HepG2 (cell line): ENCODE measurements around the gene FBXW5. TPM values are rescaled to one million over a fixed set of nuclear protein-coding genes. Genes with fewer than 3 reads are reported as not detected.

Source experiments
- ATAC-seq: fragments of 200-7000 bp; cut with Tn5 transposase; 3 replicates; pipeline ENCODE4 v1.9.1; 2020; ENCODE audit warnings: mild to moderate bottlenecking, moderate library complexity
- BruUV-seq: library from RNA; stranded (reverse); fragments of 400-500 nt; replicated peaks from 2 replicates; lab custom pipeline; 2021; lab: Mats Ljungman, UMichigan
- CTCF ChIA-PET: fragments of 300-600 bp; formaldehyde crosslinking; extraction: SDS; loops from one replicate; lab custom pipeline; 2021; ENCODE audit warnings: low total read pairs, inconsistent platforms, low intra/inter-chr PET ratio; lab: Yijun Ruan, JAX
- POLR2A ChIA-PET: fragments of 350-600 bp; sonication (Branson Sonifier 250); formaldehyde crosslinking; loops from one replicate; lab custom pipeline; 2020; ENCODE audit warnings: antibody characterized with exemption, inconsistent platforms; lab: Yijun Ruan, JAX
- DNase-seq: peaks from one replicate; pipeline ENCODE4 v3.0.0-alpha.2; 2015; ENCODE audit warnings: low spot score
- FAIRE-seq: peaks from 3 replicates; lab custom pipeline; 2011; peaks lifted over from hg19 to GRCh38; lab: Jason Lieb, UNC
- H2AFZ ChIP-seq: one replicate; pipeline ENCODE4 v1.6.1; 2011; ENCODE audit warnings: low read length, inconsistent platforms
- H3K27ac ChIP-seq: fragments of 300-600 bp; 3 replicates; pipeline ENCODE4 v1.8.0; 2011; ENCODE audit warnings: mixed run types, mild to moderate bottlenecking, mixed read lengths, low read length, inconsistent platforms; ENCODE audit not compliant: insufficient read depth; ENCODE audit errors: extremely low read length
- H3K27me3 ChIP-seq, 2 experiments: fragments of 200-600 bp in 1 of 2; 2 replicates in 1 of 2; 3 replicates in 1 of 2; pipeline versions ENCODE4 v1.6.0 to v1.8.0; 2011; ENCODE audit warnings: low read length in 2 of 2, mild to moderate bottlenecking in 2 of 2, moderate library complexity in 2 of 2, inconsistent platforms in 1 of 2; ENCODE audit not compliant: insufficient read depth in 2 of 2, control insufficient read depth in 1 of 2
- H3K36me3 ChIP-seq, 2 experiments: fragments of 200-600 bp in 1 of 2; replicated peaks in 1 of 2; 2 replicates in 1 of 2; 3 replicates in 1 of 2; pipeline versions ENCODE4 v1.5.1 to v1.8.0; 2011; ENCODE audit warnings: low read length in 2 of 2, inconsistent platforms in 1 of 2; ENCODE audit not compliant: insufficient read depth in 2 of 2, control insufficient read depth in 1 of 2
- H3K4me1 ChIP-seq: 2 replicates; pipeline ENCODE4 v1.5.1; 2012; ENCODE audit warnings: low read length, inconsistent platforms; ENCODE audit not compliant: insufficient read depth
- H3K4me2 ChIP-seq: 2 replicates; pipeline ENCODE4 v1.6.0; 2011; ENCODE audit warnings: low read depth, low read length, inconsistent platforms
- H3K4me3 ChIP-seq, 3 experiments: fragments of 200-600 bp in 1 of 3; sonication (generic), shearing (Covaris generic) in 1 of 3; replicated peaks in 1 of 3; 2 replicates each; pipeline ENCODE4 v1.5.1; 2011 to 2016; ENCODE audit warnings: low read length in 3 of 3, inconsistent platforms in 2 of 3, low read depth in 2 of 3, mild to moderate bottlenecking in 2 of 3, control low read depth in 1 of 3, mixed read lengths in 1 of 3; ENCODE audit not compliant: insufficient read depth in 1 of 3
- H3K79me2 ChIP-seq: one replicate; pipeline ENCODE4 v1.6.1; 2011; ENCODE audit warnings: low read length, inconsistent platforms; ENCODE audit not compliant: insufficient read depth
- H3K9ac ChIP-seq: 2 replicates; pipeline ENCODE4 v1.6.0; 2011; ENCODE audit warnings: mild to moderate bottlenecking, low read depth, low read length, inconsistent platforms; ENCODE audit not compliant: insufficient read depth
- H3K9me3 ChIP-seq: 2 replicates; pipeline ENCODE4 v1.5.1; 2012; ENCODE audit warnings: mild to moderate bottlenecking, low read length
- H4K20me1 ChIP-seq: 2 replicates; pipeline ENCODE4 v1.6.0; 2011; ENCODE audit warnings: inconsistent platforms, mild to moderate bottlenecking, low read length, moderate library complexity; ENCODE audit not compliant: insufficient read depth
- HNF4G ChIP-seq, 2 experiments: sonication (generic) in 1 of 2; formaldehyde crosslinking in 1 of 2; IDR thresholded peaks; 2 replicates each; pipeline versions ENCODE4 v1.4.0 to v1.6.1; 2011 to 2020; ENCODE audit warnings: borderline replicate concordance in 2 of 2, low read depth in 2 of 2, mild to moderate bottlenecking in 2 of 2, low read length in 1 of 2, missing genetic modification reagents in 1 of 2, moderate library complexity in 1 of 2
- HOXA3 ChIP-seq: sonication (generic); formaldehyde crosslinking; IDR thresholded peaks from 2 replicates; pipeline ENCODE4 v1.5.0; 2020; ENCODE audit warnings: missing genetic modification reagents
- ZBTB38 ChIP-seq: sonication (generic); formaldehyde crosslinking; IDR thresholded peaks from 2 replicates; pipeline ENCODE4 v1.5.1; 2020; ENCODE audit warnings: mild to moderate bottlenecking, missing genetic modification reagents
- ZBTB7B ChIP-seq: sonication (generic); formaldehyde crosslinking; IDR thresholded peaks from 2 replicates; pipeline ENCODE4 v1.4.0; 2020; ENCODE audit warnings: missing genetic modification reagents
- ZNF839 ChIP-seq: sonication (generic); formaldehyde crosslinking; IDR thresholded peaks from 2 replicates; pipeline ENCODE4 v1.4.0; 2020; ENCODE audit warnings: missing genetic modification reagents, mild to moderate bottlenecking, borderline replicate concordance
- WGBS: methylation state at CpG from one replicate; pipeline ENCODE4 v1.1.6; 2017; ENCODE audit warnings: low lambda C conversion rate; 5-methylcytosine and 5-hydroxymethylcytosine counted together
- in situ Hi-C: cut with HindIII; loops from 2 replicates; pipeline ENCODE4 v1.10.0; 2017; ENCODE audit warnings: low pct_unique_long_range_greater_than_20kb; ENCODE audit not compliant: extremely low pct_ligation_motif_present
- intact Hi-C: fragments of 100-400 bp; cut with micrococcal nuclease; formaldehyde crosslinking; loops from one replicate; pipeline ENCODE4 v1.10.0; 2022; ENCODE audit not compliant: unreplicated experiment
- polyA plus RNA-seq, 8 experiments: library from polyadenylated mRNA; depleted of rRNA in 3 of 8; stranded (reverse) in 7 of 8; unstranded in 1 of 8; fragments of >200 nt; fragmentation: Illumina TruSeq in 4 of 8; extraction: Trizol in 4 of 8; gene quantifications; 2 replicates each; pipeline versions ENCODE4 v1.2.1 to v1.2.3, GENCODE V29; 2011 to 2016; ENCODE audit warnings: low read depth in 4 of 8, missing spikeins in 1 of 8, mixed read lengths in 1 of 8; ENCODE audit not compliant: insufficient read depth in 1 of 8
- total RNA-seq, 5 experiments: library from RNA; depleted of rRNA; stranded (reverse); fragments of >200 nt; fragmentation: Illumina TruSeq; extraction: Trizol; gene quantifications; 2 replicates each; pipeline ENCODE4 v1.2.3, GENCODE V29; 2016; ENCODE audit warnings: low read depth in 1 of 5
- TF ChIP-seq, protein P1 (sequence below): sonication (generic); formaldehyde crosslinking; IDR thresholded peaks from 2 replicates; pipeline ENCODE4 v1.8.0; 2022; ENCODE audit warnings: mild to moderate bottlenecking, missing genetic modification reagents, borderline replicate concordance
- TF ChIP-seq, protein P2 (sequence below): sonication (generic); formaldehyde crosslinking; conservative IDR thresholded peaks from 2 replicates; pipeline ENCODE4 v1.4.0; 2020; ENCODE audit warnings: missing genetic modification reagents
- TF ChIP-seq, protein P3 (sequence below): IDR thresholded peaks from 2 replicates; pipeline ENCODE4 v1.6.1; 2016; ENCODE audit warnings: low read depth, missing genetic modification reagents, missing compliant biosample characterization

The FBXW5 gene
- total and polyA plus RNA-seq, 2 of the 13 experiments (the other 11 are each of a cell fraction or from before 2014, with no cell fraction given), result 52.0 to 60.4 TPM

DNA sequence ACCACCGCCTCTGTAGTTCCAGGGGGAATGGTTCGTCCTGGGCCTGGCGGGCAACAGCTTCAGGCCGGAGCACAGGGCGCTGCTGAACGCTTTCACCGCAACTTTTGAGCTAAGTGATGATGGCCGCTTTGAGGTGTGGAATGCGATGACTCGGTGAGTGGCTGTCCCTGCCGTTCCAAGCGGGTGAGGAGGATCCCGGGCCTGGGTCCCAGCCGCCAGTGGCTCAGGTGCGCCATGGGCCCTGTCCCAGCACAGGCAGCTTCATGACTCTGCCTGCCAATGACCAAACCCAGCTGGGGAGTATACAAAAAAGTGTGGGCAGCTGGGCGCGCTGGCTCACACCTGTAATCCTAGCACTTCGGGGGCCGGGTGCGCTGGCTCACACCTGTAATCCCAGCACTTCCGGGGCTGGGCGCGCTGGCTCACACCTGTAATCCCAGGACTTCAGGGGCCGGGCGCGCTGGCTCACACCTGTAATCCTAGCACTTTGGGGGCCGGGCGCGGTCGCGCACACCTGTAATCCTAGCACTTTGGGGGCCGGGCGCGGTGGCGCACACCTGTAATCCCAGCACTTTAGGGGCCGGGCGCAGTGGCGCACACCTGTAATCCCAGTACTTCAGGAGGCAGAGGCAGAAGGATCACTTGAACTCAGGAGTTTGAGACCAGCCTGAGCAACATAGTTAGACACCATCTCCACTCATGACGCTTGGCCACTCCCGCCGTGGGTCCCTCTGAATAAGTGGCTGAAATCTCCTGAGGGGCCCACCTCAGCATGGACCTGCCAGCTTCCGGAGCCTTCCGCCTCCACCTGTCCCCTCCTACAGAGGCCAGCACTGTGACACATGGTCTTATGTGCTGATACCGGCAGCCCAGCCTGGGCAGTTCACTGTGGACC, 8.6 kb upstream of the FBXW5 start (continued):
- no peak for TF ChIP-seq HOXA3 (CRISPR knock-in tag)
- TF ChIP-seq, protein P1, sequence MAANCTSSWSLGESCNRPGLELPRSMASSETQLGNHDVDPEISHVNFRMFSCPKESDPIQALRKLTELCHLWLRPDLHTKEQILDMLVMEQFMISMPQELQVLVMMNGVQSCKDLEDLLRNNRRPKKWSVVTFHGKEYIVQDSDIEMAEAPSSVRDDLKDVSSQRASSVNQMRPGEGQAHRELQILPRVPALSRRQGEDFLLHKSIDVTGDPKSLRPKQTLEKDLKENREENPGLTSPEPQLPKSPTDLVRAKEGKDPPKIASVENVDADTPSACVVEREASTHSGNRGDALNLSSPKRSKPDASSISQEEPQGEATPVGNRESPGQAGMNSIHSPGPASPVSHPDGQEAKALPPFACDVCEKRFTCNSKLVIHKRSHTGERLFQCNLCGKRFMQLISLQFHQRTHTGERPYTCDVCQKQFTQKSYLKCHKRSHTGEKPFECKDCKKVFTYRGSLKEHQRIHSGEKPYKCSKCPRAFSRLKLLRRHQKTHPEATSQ (CRISPR knock-in tag), result no peak
- TF ChIP-seq ZBTB38 (CRISPR knock-in tag), result no peak
- TF ChIP-seq ZBTB7B, result no peak
- TF ChIP-seq ZNF839 (CRISPR knock-in tag), result no peak
- TF ChIP-seq, protein P2, sequence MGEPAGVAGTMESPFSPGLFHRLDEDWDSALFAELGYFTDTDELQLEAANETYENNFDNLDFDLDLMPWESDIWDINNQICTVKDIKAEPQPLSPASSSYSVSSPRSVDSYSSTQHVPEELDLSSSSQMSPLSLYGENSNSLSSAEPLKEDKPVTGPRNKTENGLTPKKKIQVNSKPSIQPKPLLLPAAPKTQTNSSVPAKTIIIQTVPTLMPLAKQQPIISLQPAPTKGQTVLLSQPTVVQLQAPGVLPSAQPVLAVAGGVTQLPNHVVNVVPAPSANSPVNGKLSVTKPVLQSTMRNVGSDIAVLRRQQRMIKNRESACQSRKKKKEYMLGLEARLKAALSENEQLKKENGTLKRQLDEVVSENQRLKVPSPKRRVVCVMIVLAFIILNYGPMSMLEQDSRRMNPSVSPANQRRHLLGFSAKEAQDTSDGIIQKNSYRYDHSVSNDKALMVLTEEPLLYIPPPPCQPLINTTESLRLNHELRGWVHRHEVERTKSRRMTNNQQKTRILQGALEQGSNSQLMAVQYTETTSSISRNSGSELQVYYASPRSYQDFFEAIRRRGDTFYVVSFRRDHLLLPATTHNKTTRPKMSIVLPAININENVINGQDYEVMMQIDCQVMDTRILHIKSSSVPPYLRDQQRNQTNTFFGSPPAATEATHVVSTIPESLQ (CRISPR knock-in tag), result no peak

DNA sequence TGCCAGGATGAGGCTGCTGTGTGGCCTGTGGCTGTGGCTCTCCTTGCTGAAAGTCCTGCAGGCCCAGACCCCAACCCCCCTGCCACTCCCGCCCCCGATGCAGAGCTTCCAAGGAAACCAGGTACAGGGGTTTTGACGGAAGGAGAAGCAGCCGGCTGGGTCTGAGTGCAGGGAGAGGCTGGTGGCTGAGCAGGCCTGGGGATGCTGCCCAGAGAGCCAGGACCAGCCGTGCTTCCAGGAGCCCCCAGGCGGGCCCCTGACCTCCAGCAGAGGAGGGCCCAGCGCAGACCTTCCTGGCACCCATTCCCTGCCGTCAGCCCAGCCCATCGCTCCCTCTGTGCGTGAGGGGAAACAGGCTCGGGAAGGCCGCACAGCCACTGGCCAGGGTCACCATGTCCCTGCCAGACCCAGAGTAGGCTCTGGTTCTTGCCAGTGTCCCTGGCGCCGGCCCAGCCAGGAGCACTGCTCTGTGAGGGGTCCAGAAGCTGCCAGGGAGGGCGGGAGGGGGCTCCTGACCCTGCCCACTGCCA, 7.8 kb upstream of the FBXW5 start:
- no peak overlapping the region for H3K9ac ChIP-seq
- POLR2A ChIA-PET, result no interaction called here

More for the DNA sequence above, 7.8 kb upstream of the FBXW5 start:
- Histone ChIP-seq H3K36me3 (no peaks in the 10 kb centered on the region), H3K27me3 (no peaks in the 10 kb centered on the region), H3K4me2 (no peak overlapping the region), H3K9me3 (no peaks in the 10 kb centered on the region), H3K27ac (no peak overlapping the region), H3K4me3 (no peak overlapping the region), H3K4me1 (peaks cover 32% of the 10 kb centered on the region), H3K79me2 (peaks cover 5% of the 10 kb centered on the region), H2AFZ (no peak overlapping the region), H4K20me1 (no peaks in the 10 kb centered on the region)
- FAIRE-seq (no peak), DNase-seq (no peak), ATAC-seq (no peak)
- TF ChIP-seq, protein P3, sequence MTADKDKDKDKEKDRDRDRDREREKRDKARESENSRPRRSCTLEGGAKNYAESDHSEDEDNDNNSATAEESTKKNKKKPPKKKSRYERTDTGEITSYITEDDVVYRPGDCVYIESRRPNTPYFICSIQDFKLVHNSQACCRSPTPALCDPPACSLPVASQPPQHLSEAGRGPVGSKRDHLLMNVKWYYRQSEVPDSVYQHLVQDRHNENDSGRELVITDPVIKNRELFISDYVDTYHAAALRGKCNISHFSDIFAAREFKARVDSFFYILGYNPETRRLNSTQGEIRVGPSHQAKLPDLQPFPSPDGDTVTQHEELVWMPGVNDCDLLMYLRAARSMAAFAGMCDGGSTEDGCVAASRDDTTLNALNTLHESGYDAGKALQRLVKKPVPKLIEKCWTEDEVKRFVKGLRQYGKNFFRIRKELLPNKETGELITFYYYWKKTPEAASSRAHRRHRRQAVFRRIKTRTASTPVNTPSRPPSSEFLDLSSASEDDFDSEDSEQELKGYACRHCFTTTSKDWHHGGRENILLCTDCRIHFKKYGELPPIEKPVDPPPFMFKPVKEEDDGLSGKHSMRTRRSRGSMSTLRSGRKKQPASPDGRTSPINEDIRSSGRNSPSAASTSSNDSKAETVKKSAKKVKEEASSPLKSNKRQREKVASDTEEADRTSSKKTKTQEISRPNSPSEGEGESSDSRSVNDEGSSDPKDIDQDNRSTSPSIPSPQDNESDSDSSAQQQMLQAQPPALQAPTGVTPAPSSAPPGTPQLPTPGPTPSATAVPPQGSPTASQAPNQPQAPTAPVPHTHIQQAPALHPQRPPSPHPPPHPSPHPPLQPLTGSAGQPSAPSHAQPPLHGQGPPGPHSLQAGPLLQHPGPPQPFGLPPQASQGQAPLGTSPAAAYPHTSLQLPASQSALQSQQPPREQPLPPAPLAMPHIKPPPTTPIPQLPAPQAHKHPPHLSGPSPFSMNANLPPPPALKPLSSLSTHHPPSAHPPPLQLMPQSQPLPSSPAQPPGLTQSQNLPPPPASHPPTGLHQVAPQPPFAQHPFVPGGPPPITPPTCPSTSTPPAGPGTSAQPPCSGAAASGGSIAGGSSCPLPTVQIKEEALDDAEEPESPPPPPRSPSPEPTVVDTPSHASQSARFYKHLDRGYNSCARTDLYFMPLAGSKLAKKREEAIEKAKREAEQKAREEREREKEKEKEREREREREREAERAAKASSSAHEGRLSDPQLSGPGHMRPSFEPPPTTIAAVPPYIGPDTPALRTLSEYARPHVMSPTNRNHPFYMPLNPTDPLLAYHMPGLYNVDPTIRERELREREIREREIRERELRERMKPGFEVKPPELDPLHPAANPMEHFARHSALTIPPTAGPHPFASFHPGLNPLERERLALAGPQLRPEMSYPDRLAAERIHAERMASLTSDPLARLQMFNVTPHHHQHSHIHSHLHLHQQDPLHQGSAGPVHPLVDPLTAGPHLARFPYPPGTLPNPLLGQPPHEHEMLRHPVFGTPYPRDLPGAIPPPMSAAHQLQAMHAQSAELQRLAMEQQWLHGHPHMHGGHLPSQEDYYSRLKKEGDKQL (CRISPR knock-in tag), result no peak
- TF ChIP-seq HNF4G (IDR thresholded peaks at IDR 0.05; ENCODE audit: borderline replicate concordance, low read depth, low read length) (no peak), HNF4G (CRISPR knock-in tag; IDR thresholded peaks at IDR 0.05; ENCODE audit: borderline replicate concordance, low read depth) (no peak)
- 92% methylated on average over 2 of the region's 15 CpGs for WGBS
- CTCF ChIA-PET, result no interaction called here
- no TSS peak for BruUV-seq
- in situ Hi-C loops (no loop called here), intact Hi-C loops (no loop called here)
